Ovary (tissue), 3 donors: Measurements from ENCODE around the gene DNMT3A.

Experiments
- POLR2A ChIP-seq: fragments of 450-650 bp; IDR thresholded peaks from one replicate; pipeline ENCODE4 v1.6.1; 2017; ENCODE audit warnings: antibody characterized with exemption, mild to moderate bottlenecking, moderate library complexity
- TF ChIP-seq, protein P1 (sequence below), 3 donors: fragments of 450-650 bp in 2 of 3; fragments of 200-600 bp in 1 of 3; IDR thresholded peaks; one replicate each; pipeline versions ENCODE4 v1.5.1 to v1.8.0; 2016 to 2022; ENCODE audit warnings: antibody characterized with exemption in 3 of 3, mild to moderate bottlenecking in 1 of 3
- donor health status: DM: no; HTN: no; CAD: no.

GRCh38 chr2:25339791-25340180 lies 1.9 kb downstream of the DNMT3A start:
- TF ChIP-seq, protein P1, sequence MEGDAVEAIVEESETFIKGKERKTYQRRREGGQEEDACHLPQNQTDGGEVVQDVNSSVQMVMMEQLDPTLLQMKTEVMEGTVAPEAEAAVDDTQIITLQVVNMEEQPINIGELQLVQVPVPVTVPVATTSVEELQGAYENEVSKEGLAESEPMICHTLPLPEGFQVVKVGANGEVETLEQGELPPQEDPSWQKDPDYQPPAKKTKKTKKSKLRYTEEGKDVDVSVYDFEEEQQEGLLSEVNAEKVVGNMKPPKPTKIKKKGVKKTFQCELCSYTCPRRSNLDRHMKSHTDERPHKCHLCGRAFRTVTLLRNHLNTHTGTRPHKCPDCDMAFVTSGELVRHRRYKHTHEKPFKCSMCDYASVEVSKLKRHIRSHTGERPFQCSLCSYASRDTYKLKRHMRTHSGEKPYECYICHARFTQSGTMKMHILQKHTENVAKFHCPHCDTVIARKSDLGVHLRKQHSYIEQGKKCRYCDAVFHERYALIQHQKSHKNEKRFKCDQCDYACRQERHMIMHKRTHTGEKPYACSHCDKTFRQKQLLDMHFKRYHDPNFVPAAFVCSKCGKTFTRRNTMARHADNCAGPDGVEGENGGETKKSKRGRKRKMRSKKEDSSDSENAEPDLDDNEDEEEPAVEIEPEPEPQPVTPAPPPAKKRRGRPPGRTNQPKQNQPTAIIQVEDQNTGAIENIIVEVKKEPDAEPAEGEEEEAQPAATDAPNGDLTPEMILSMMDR (IDR thresholded peaks at IDR 0.05) = no peak
- no peak for TF ChIP-seq POLR2A
